ENCODE results near the gene LYPLAL1.

LYPLAL1 gene

DNA sequence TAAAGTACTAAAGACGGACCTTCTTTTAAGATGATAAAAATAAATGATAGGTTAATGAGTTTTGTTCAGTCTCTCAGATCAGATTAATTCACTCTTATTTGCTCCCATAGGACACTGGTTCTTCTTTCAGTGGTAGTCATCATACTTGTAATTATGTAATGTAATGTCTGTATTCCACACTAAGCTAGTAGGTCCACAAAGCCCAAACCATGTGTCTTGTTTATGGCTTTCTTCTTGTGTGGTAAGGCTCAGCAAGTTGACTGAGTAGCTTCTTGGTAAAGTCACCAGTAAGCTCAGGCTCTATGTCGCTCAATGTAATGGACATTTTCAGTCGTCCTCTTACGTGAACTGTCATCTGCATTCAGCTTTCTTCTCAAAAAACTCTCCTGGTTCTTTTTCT, 2.5 kb downstream of the LYPLAL1 start:
- Histone ChIP-seq H3K36me3 (ENCODE audit: control insufficient read depth in 1 of 2, insufficient read depth in 2 of 2, low read length in 2 of 2) (peaks cover 0 to 3% of the 10 kb centered on the region in 2 experiments), H3K79me2 (ENCODE audit: control insufficient read depth, insufficient read depth, low read length, poor library complexity) (peaks cover 3% of the 10 kb centered on the region), H3K4me2 (ENCODE audit: low read length) (no peak overlapping the region), H3K9ac (ENCODE audit: low read length) (no peak overlapping the region), H2BK5ac (ENCODE audit: low read depth, low read length, poor library complexity) (no peak overlapping the region), H2AFZ (ENCODE audit: insufficient read depth, low read length, poor library complexity) (no peak overlapping the region), H3K27me3 (ENCODE audit: insufficient read depth, low read length) (no peaks in the 10 kb centered on the region), H3K4ac (ENCODE audit: low read depth, low read length) (no peak overlapping the region), H3K23ac (ENCODE audit: low read length) (no peak overlapping the region), H3K14ac (ENCODE audit: low read length) (no peak overlapping the region), H3K4me3 (ENCODE audit: low read depth, low read length) (no peak overlapping the region), H3K4me1 (ENCODE audit: control insufficient read depth in 1 of 2, insufficient read depth in 2 of 2, low read length in 2 of 2) (peaks cover 0 to 2% of the 10 kb centered on the region in 2 experiments), H3K79me1 (ENCODE audit: low read length) (peaks cover 4% of the 10 kb centered on the region), H4K12ac (ENCODE audit: low read depth, low read length) (no peak overlapping the region), H3K18ac (ENCODE audit: low read length) (no peak overlapping the region), H3K9me3 (ENCODE audit: insufficient read depth, low read depth, low read length) (no peaks in the 10 kb centered on the region), H2AK5ac (ENCODE audit: low read length) (no peak overlapping the region), H4K91ac (ENCODE audit: low read depth, low read length) (no peak overlapping the region), H3K27ac (ENCODE audit: low read depth, low read length) (no peak overlapping the region), H4K8ac (ENCODE audit: low read depth, low read length) (no peak overlapping the region), H2BK12ac (ENCODE audit: low read length) (no peak overlapping the region), H2BK120ac (ENCODE audit: insufficient read depth, low read length, poor library complexity) (no peak overlapping the region)
- no CpG with 5 or more reads among the region's 4 CpGs for WGBS (ENCODE audit: extremely low coverage, insufficient coverage, insufficient read length)
- DNase-seq: no peak

DNA sequence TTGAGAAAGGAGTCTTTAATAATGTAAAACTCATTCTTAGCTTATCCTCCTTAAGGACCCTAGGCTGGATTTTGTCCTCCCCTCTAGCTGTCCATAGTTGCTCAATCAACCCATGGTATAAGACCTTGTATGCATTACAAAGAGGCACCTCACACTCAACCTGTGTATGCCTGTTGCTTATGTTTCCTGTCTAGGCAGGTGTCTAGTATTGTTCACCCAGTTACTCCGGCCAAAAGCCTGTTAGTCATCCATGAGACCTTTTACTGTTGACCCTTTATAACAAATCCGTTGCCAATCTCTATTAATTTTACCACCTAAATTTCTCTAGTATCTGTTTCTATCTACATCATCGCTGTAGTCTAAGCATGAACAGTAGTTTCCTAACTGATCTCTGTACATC, 3.7 kb downstream of the LYPLAL1 start:
- Histone ChIP-seq H2BK12ac (ENCODE audit: low read length) (no peak overlapping the region), H3K18ac (ENCODE audit: low read length) (no peak overlapping the region), H3K4me3 (ENCODE audit: low read depth, low read length) (no peak overlapping the region), H3K4me1 (ENCODE audit: control insufficient read depth in 1 of 2, insufficient read depth in 2 of 2, low read length in 2 of 2) (peaks cover 0 to 2% of the 10 kb centered on the region in 2 experiments), H3K9ac (ENCODE audit: low read length) (no peak overlapping the region), H3K9me3 (ENCODE audit: insufficient read depth, low read depth, low read length) (no peaks in the 10 kb centered on the region), H3K14ac (ENCODE audit: low read length) (no peak overlapping the region), H4K91ac (ENCODE audit: low read depth, low read length) (no peak overlapping the region), H4K12ac (ENCODE audit: low read depth, low read length) (no peak overlapping the region), H3K79me1 (ENCODE audit: low read length) (peaks cover 4% of the 10 kb centered on the region), H3K27ac (ENCODE audit: low read depth, low read length) (no peak overlapping the region), H3K79me2 (ENCODE audit: control insufficient read depth, insufficient read depth, low read length, poor library complexity) (peaks cover 3% of the 10 kb centered on the region), H3K36me3 (ENCODE audit: control insufficient read depth in 1 of 2, insufficient read depth in 2 of 2, low read length in 2 of 2) (peaks cover 0 to 3% of the 10 kb centered on the region in 2 experiments), H3K4ac (ENCODE audit: low read depth, low read length) (no peak overlapping the region), H4K8ac (ENCODE audit: low read depth, low read length) (no peak overlapping the region), H2BK120ac (ENCODE audit: insufficient read depth, low read length, poor library complexity) (no peak overlapping the region), H3K27me3 (ENCODE audit: insufficient read depth, low read length) (no peaks in the 10 kb centered on the region), H3K23ac (ENCODE audit: low read length) (no peak overlapping the region), H3K4me2 (ENCODE audit: low read length) (no peak overlapping the region), H2AFZ (ENCODE audit: insufficient read depth, low read length, poor library complexity) (no peak overlapping the region), H2AK5ac (ENCODE audit: low read length) (no peak overlapping the region), H2BK5ac (ENCODE audit: low read depth, low read length, poor library complexity) (no peak overlapping the region)
- WGBS (ENCODE audit: extremely low coverage, insufficient coverage, insufficient read length): no CpG with 5 or more reads among the region's 3 CpGs
- no peak for DNase-seq

DNA sequence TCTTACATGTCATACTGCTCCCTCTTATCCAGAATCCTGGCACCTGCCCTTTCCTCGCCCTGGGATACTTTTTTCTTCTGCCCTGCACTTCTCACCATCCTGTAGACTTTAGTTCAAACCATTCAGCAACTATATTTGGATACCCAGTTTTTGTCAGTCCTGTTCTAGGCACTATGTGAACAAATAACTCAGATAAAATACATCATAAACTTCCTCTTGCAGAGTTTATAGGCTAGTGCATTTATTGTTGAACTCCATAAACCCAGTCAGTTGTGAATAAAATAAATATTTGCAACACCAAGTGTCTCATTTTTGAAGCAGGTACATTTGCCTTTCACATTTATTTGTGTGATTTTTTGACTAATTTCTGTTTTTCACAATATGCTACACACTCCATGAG, 4.3 kb downstream of the LYPLAL1 start:
- no peak overlapping the region for H3K23ac ChIP-seq (ENCODE audit: low read length)
- H3K9ac ChIP-seq (ENCODE audit: low read length): no peak overlapping the region
- no peak overlapping the region for H2BK12ac ChIP-seq (ENCODE audit: low read length)
- no peak overlapping the region for H2AK5ac ChIP-seq (ENCODE audit: low read length)
- peaks cover 0 to 2% of the 10 kb centered on the region in 2 experiments for H3K4me1 ChIP-seq (ENCODE audit: control insufficient read depth in 1 of 2, insufficient read depth in 2 of 2, low read length in 2 of 2)
- no peak overlapping the region for H4K91ac ChIP-seq (ENCODE audit: low read depth, low read length)
- H2BK120ac ChIP-seq (ENCODE audit: insufficient read depth, low read length, poor library complexity): no peak overlapping the region
- H4K8ac ChIP-seq (ENCODE audit: low read depth, low read length): no peak overlapping the region
- no peak overlapping the region for H2AFZ ChIP-seq (ENCODE audit: insufficient read depth, low read length, poor library complexity)
- peaks cover 0 to 3% of the 10 kb centered on the region in 2 experiments for H3K36me3 ChIP-seq (ENCODE audit: control insufficient read depth in 1 of 2, insufficient read depth in 2 of 2, low read length in 2 of 2)
- no CpG with 5 or more reads among the region's 1 CpG for WGBS (ENCODE audit: extremely low coverage, insufficient coverage, insufficient read length)
- H3K4me2 ChIP-seq (ENCODE audit: low read length): no peak overlapping the region
- no peak overlapping the region for H3K18ac ChIP-seq (ENCODE audit: low read length)
- H4K12ac ChIP-seq (ENCODE audit: low read depth, low read length): no peak overlapping the region
- no peak overlapping the region for H3K27ac ChIP-seq (ENCODE audit: low read depth, low read length)
- no peak overlapping the region for H3K14ac ChIP-seq (ENCODE audit: low read length)
- no peaks in the 10 kb centered on the region for H3K9me3 ChIP-seq (ENCODE audit: insufficient read depth, low read depth, low read length)
- no peak overlapping the region for H3K4ac ChIP-seq (ENCODE audit: low read depth, low read length)
- H3K4me3 ChIP-seq (ENCODE audit: low read depth, low read length): no peak overlapping the region
- no peaks in the 10 kb centered on the region for H3K27me3 ChIP-seq (ENCODE audit: insufficient read depth, low read length)
- H2BK5ac ChIP-seq (ENCODE audit: low read depth, low read length, poor library complexity): no peak overlapping the region
- H3K79me2 ChIP-seq (ENCODE audit: control insufficient read depth, insufficient read depth, low read length, poor library complexity): peaks cover 3% of the 10 kb centered on the region
- H3K79me1 ChIP-seq (ENCODE audit: low read length): peaks cover 4% of the 10 kb centered on the region
- DNase-seq: no peak

DNA sequence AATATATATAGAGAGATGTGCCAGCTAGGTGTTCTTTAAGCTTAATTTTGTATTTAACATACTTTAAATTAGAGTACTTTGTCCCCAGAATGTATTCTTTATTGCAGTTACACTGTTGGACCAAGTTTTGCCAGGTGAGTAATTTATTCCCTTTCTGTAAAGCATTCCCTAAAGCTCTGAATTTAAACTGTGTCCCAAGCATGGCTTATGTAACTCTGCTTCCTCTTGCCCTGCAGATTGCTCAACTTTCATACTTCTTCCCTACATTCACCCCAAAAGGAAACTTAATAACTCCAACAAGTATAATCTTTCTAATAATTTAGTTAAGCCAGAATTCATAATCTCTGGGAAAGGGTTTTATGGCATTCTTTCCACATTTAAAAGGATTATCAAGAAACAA, 5.6 kb downstream of the LYPLAL1 start:
- peaks cover 0 to 2% of the 10 kb centered on the region in 2 experiments for H3K4me1 ChIP-seq (ENCODE audit: control insufficient read depth in 1 of 2, insufficient read depth in 2 of 2, low read length in 2 of 2)
- no peaks in the 10 kb centered on the region for H3K79me1 ChIP-seq (ENCODE audit: low read length)
- H3K9ac ChIP-seq (ENCODE audit: low read length): no peak overlapping the region
- no peak overlapping the region for H2BK5ac ChIP-seq (ENCODE audit: low read depth, low read length, poor library complexity)
- no peak overlapping the region for H3K4me2 ChIP-seq (ENCODE audit: low read length)
- no peak overlapping the region for H2AK5ac ChIP-seq (ENCODE audit: low read length)
- no peak overlapping the region for H4K8ac ChIP-seq (ENCODE audit: low read depth, low read length)
- H3K36me3 ChIP-seq (ENCODE audit: control insufficient read depth in 1 of 2, insufficient read depth in 2 of 2, low read length in 2 of 2): peaks cover 0 to 3% of the 10 kb centered on the region in 2 experiments
- H2BK12ac ChIP-seq (ENCODE audit: low read length): no peak overlapping the region
- no peak overlapping the region for H2BK120ac ChIP-seq (ENCODE audit: insufficient read depth, low read length, poor library complexity)
- H3K4me3 ChIP-seq (ENCODE audit: low read depth, low read length): no peak overlapping the region
- H3K27ac ChIP-seq (ENCODE audit: low read depth, low read length): no peak overlapping the region
- no peak overlapping the region for H3K23ac ChIP-seq (ENCODE audit: low read length)
- peak in 1 of 2 donors; percentile 7 for DNase-seq
- no peak overlapping the region for H3K4ac ChIP-seq (ENCODE audit: low read depth, low read length)
- no peaks in the 10 kb centered on the region for H3K9me3 ChIP-seq (ENCODE audit: insufficient read depth, low read depth, low read length)
- H4K91ac ChIP-seq (ENCODE audit: low read depth, low read length): no peak overlapping the region
- no peaks in the 10 kb centered on the region for H3K79me2 ChIP-seq (ENCODE audit: control insufficient read depth, insufficient read depth, low read length, poor library complexity)
- no peak overlapping the region for H3K18ac ChIP-seq (ENCODE audit: low read length)
- no peak overlapping the region for H2AFZ ChIP-seq (ENCODE audit: insufficient read depth, low read length, poor library complexity)
- no peak overlapping the region for H4K12ac ChIP-seq (ENCODE audit: low read depth, low read length)
- H3K27me3 ChIP-seq (ENCODE audit: insufficient read depth, low read length): no peaks in the 10 kb centered on the region
- H3K14ac ChIP-seq (ENCODE audit: low read length): no peak overlapping the region

Data from trophoblast cell (in vitro differentiated cells and primary cell).